RWPE2 (cell line): ENCODE results near the gene ATOH8.

ENCODE experiments used
- ATAC-seq: fragments of 200-7000 bp; cut with Tn5 transposase; 3 replicates; pipeline ENCODE4 v1.9.1; 2021; ENCODE audit warnings: low read depth
- DNase-seq: peaks from one replicate; pipeline ENCODE4 v3.0.0-alpha.2; 2020; ENCODE audit warnings: low spot score
- H3K27ac ChIP-seq: fragments of 450-650 bp; 2 replicates; pipeline ENCODE4 v1.5.1; 2017; ENCODE audit warnings: mild to moderate bottlenecking; ENCODE audit not compliant: poor library complexity, severe bottlenecking
- H3K27me3 ChIP-seq: fragments of 250-450 bp; sonication (Bioruptor Pico); 2 replicates; pipeline ENCODE4 v1.5.1; 2021; ENCODE audit warnings: mild to moderate bottlenecking, moderate library complexity; ENCODE audit not compliant: insufficient read depth, poor library complexity, severe bottlenecking
- H3K36me3 ChIP-seq: fragments of 250-450 bp; sonication (Bioruptor Pico); 2 replicates; pipeline ENCODE4 v1.5.1; 2020; ENCODE audit warnings: low read depth, mild to moderate bottlenecking, moderate library complexity
- H3K4me1 ChIP-seq: fragments of 250-450 bp; sonication (Bioruptor Pico); 2 replicates; pipeline ENCODE4 v1.5.1; 2021; ENCODE audit warnings: mild to moderate bottlenecking, moderate library complexity; ENCODE audit not compliant: insufficient read depth, poor library complexity, severe bottlenecking
- H3K4me3 ChIP-seq: fragments of 250-450 bp; sonication (Bioruptor Pico); 2 replicates; pipeline ENCODE4 v1.5.1; 2021; ENCODE audit warnings: mild to moderate bottlenecking, moderate library complexity; ENCODE audit not compliant: severe bottlenecking
- H3K9me3 ChIP-seq: fragments of 250-450 bp; sonication (Bioruptor Pico); 2 replicates; pipeline ENCODE4 v1.5.1; 2021; ENCODE audit warnings: mild to moderate bottlenecking, moderate library complexity; ENCODE audit not compliant: severe bottlenecking
- CTCF ChIP-seq: fragments of 450-650 bp; IDR thresholded peaks from one replicate; pipeline ENCODE4 v1.5.1; 2017; ENCODE audit warnings: mild to moderate bottlenecking, moderate library complexity; ENCODE audit not compliant: poor library complexity, severe bottlenecking

Gene ATOH8

DNA sequence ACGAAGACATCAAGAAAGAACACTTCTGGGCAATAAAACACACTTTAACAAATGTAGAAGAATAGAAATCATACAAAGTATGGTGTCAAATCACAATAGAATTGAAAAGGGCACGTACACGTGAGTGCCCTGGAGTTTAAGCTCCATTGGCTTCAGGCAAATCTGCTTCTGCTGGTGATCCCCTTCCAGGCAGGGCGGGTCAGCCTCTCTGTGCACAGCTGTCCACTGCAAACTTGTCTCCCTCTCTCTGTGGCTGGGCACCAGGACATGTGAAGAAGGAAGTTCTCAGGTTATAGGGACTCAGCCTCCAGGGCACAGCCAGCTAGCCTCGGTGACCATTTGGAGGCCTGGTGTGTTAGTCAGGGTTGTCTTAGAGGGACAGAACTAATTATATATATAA lies 69.0 kb downstream of the ATOH8 start:
- TF ChIP-seq CTCF, result no peak
- DNase-seq (no peak), ATAC-seq (no peak)
- H3K36me3 ChIP-seq, result no peaks in the 10 kb centered on the region
- no peak overlapping the region for H3K27ac ChIP-seq
- no peak overlapping the region for H3K4me3 ChIP-seq
- no peaks in the 10 kb centered on the region for H3K4me1 ChIP-seq
- no peaks in the 10 kb centered on the region for H3K27me3 ChIP-seq
- no peaks in the 10 kb centered on the region for H3K9me3 ChIP-seq

DNA sequence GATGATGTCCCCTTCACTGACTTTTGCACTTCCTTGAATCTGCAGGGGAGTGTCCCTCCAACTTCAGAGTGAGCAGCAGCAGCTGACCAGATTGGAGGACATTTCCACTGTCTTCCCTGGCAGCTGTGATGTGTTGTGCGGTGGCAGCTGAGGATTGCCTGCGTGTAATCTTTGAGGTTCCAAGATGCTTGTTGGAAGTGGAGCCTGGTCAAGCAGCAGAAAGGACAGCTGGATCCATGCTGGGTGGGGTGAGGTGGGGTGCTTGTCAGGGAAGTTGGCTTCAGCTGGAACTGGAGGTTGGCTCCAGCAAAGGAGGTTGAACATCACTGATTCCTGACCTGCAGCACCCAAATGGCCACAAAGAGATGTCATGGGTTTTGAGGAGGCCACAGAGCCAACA lies 70.2 kb downstream of the ATOH8 start:
- no peak overlapping the region for H3K27ac ChIP-seq
- no peaks in the 10 kb centered on the region for H3K4me1 ChIP-seq
- H3K9me3 ChIP-seq, result no peaks in the 10 kb centered on the region
- no peak overlapping the region for H3K4me3 ChIP-seq
- no peaks in the 10 kb centered on the region for H3K36me3 ChIP-seq
- DNase-seq (no peak), ATAC-seq (no peak)
- TF ChIP-seq CTCF, result no peak
- H3K27me3 ChIP-seq, result no peaks in the 10 kb centered on the region

DNA sequence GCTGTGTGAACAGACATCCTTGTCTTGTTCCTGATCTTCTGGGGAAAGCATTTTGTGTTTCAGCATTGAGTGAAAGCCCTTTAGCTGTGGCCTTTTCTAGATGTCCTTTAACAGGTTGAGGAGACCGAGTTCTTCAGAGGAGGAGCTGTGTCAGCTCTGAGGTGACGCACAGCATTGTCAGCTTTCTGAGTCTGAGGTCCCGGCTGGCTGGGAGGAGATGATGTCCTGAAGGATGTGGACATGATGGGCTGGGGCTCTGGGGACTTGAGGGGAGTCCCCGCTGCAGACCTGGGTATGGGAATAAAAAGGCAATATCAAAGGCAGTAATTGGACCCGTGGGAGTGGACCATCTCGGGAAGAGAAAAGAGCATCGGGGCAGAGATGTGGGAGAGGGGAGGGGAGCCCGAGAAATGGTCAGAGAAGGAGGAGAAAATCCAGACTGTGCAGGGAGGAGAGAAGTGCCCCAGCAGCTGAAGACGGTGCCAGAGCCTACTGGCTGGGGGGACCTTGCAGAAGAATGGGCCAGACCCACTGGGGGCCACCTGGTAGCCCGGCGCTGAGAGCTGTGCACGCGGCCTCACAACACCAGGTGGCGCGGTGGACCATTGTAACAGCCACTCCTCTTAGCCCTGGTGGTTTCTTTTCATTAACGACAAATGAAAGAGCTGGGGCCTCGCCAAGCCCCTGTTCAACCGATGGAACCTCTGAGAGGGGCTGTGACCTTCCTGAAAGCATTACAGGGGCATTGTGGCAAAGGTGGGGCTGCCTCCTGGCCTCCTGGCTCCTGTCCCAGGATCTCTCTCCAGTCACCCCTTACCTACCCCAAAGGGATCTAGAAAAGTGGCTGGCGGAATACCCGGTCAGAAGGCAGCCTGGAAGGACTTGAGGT lies 73.4 kb downstream of the ATOH8 start:
- peak; percentile 89 for TF ChIP-seq CTCF
- peak; percentile 96 for ATAC-seq
- Histone ChIP-seq H3K4me3 (no peak overlapping the region), H3K9me3 (no peaks in the 10 kb centered on the region), H3K27ac (no peak overlapping the region), H3K27me3 (no peaks in the 10 kb centered on the region), H3K4me1 (no peaks in the 10 kb centered on the region), H3K36me3 (no peaks in the 10 kb centered on the region)
- DNase-seq, result no peak

- Histone ChIP-seq H3K4me3 (no peak overlapping the region), H3K27ac (no peak overlapping the region), H3K27me3 (no peaks in the 10 kb centered on the region), H3K36me3 (no peaks in the 10 kb centered on the region), H3K9me3 (no peaks in the 10 kb centered on the region), H3K4me1 (no peaks in the 10 kb centered on the region)
- ATAC-seq, result no peak
- no peak for DNase-seq
- no peak for TF ChIP-seq CTCF
These were observed 74.2 kb downstream of the ATOH8 start for GRCh38 chr2:85827879-85828569.
